T-helper 22 cell (primary cell): ENCODE data around the gene MMRN2.

ENCODE experiments used
- DNase-seq: peaks from one replicate; pipeline ENCODE4 v3.0.0-alpha.2; 2020; ENCODE audit warnings: low read depth

Gene MMRN2

GRCh38 chr10:86888585-86889381 lies 68.6 kb downstream of the MMRN2 start:
- DNase-seq: no peak
